ENCODE results near the gene SKAP2.
A peak's percentile ranks its signal among the peaks of the same experiment; 100 is the strongest.

Gene SKAP2

DNA sequence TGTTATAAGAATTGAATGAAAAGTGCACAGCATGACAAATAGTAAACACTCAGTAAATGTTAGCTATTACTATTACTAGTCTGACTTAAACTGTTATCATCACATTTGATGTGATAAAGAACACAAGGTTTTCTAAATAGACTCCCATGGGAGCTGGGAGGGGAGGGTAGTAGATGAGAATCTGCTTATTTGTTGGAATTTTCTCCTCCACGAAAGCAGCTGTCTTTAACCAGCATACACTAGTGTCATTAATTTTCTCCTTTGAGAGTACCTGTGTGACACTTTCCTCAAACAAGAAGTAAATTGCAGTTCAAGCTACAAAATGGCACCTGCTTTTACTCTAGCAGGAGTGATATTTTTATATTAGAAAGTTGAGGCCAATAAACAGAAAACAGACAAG lies 200.1 kb downstream of the SKAP2 start:
- Histone ChIP-seq H2AFZ (ENCODE audit: insufficient read depth, low read length, poor library complexity) (no peak overlapping the region), H3K4me3 (ENCODE audit: low read depth, low read length) (no peak overlapping the region), H2AK5ac (ENCODE audit: low read length) (no peak overlapping the region), H3K36me3 (ENCODE audit: control insufficient read depth in 1 of 2, insufficient read depth in 2 of 2, low read length in 2 of 2) (no peaks in the 10 kb centered on the region), H4K8ac (ENCODE audit: low read depth, low read length) (no peak overlapping the region), H3K27me3 (ENCODE audit: insufficient read depth, low read length) (no peaks in the 10 kb centered on the region), H3K4me1 (ENCODE audit: control insufficient read depth in 1 of 2, insufficient read depth in 2 of 2, low read length in 2 of 2) (no peaks in the 10 kb centered on the region), H3K4ac (ENCODE audit: low read depth, low read length) (no peak overlapping the region), H2BK120ac (ENCODE audit: insufficient read depth, low read length, poor library complexity) (no peak overlapping the region), H3K23ac (ENCODE audit: low read length) (no peak overlapping the region), H3K4me2 (ENCODE audit: low read length) (no peak overlapping the region), H2BK5ac (ENCODE audit: low read depth, low read length, poor library complexity) (no peak overlapping the region), H3K18ac (ENCODE audit: low read length) (no peak overlapping the region), H3K14ac (ENCODE audit: low read length) (no peak overlapping the region), H3K9me3 (ENCODE audit: insufficient read depth, low read depth, low read length) (no peaks in the 10 kb centered on the region), H2BK12ac (ENCODE audit: low read length) (no peak overlapping the region), H3K79me2 (ENCODE audit: control insufficient read depth, insufficient read depth, low read length, poor library complexity) (no peaks in the 10 kb centered on the region), H3K27ac (ENCODE audit: low read depth, low read length) (no peak overlapping the region), H3K79me1 (ENCODE audit: low read length) (no peaks in the 10 kb centered on the region), H3K9ac (ENCODE audit: low read length) (no peak overlapping the region), H4K91ac (ENCODE audit: low read depth, low read length) (no peak overlapping the region), H4K12ac (ENCODE audit: low read depth, low read length) (no peak overlapping the region)
- WGBS (ENCODE audit: extremely low coverage, insufficient coverage, insufficient read length) = no CpG with 5 or more reads among the region's 1 CpG
- peak in 1 of 2 donors; percentile 18 for DNase-seq

DNA sequence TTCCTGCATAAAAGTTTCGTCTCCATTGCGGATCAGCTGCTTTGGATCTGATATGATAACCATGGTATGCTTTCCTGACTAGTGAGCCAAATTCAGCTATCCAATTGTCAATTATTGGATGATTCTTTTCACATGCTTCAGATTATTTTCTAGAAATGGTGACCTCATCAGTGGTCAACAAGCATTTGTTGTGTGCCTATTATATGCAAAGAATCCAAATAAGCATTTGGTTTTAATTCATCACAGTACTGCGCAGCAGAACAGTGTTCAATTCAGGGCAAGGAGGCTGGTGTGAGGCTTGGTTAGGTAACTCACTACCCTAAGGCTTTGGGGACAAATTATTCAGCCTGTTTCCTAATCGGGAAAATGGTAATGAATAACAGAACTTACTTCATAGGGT lies 200.5 kb downstream of the SKAP2 start:
- H3K27me3 ChIP-seq (ENCODE audit: insufficient read depth, low read length) = no peaks in the 10 kb centered on the region
- H3K27ac ChIP-seq (ENCODE audit: low read depth, low read length) = no peak overlapping the region
- H4K12ac ChIP-seq (ENCODE audit: low read depth, low read length) = no peak overlapping the region
- peak in 1 of 2 donors; percentile 49 for DNase-seq
- no peaks in the 10 kb centered on the region for H3K9me3 ChIP-seq (ENCODE audit: insufficient read depth, low read depth, low read length)
- no peak overlapping the region for H3K4me2 ChIP-seq (ENCODE audit: low read length)
- no peak overlapping the region for H2AK5ac ChIP-seq (ENCODE audit: low read length)
- H4K91ac ChIP-seq (ENCODE audit: low read depth, low read length) = no peak overlapping the region
- H3K79me2 ChIP-seq (ENCODE audit: control insufficient read depth, insufficient read depth, low read length, poor library complexity) = no peaks in the 10 kb centered on the region
- no peak overlapping the region for H4K8ac ChIP-seq (ENCODE audit: low read depth, low read length)
- no peak overlapping the region for H2BK120ac ChIP-seq (ENCODE audit: insufficient read depth, low read length, poor library complexity)
- H3K14ac ChIP-seq (ENCODE audit: low read length) = no peak overlapping the region
- no peak overlapping the region for H3K9ac ChIP-seq (ENCODE audit: low read length)
- H3K23ac ChIP-seq (ENCODE audit: low read length) = no peak overlapping the region
- no peak overlapping the region for H2BK12ac ChIP-seq (ENCODE audit: low read length)
- H3K4me1 ChIP-seq (ENCODE audit: control insufficient read depth in 1 of 2, insufficient read depth in 2 of 2, low read length in 2 of 2) = no peaks in the 10 kb centered on the region
- no peak overlapping the region for H3K4ac ChIP-seq (ENCODE audit: low read depth, low read length)
- H3K4me3 ChIP-seq (ENCODE audit: low read depth, low read length) = no peak overlapping the region
- no peak overlapping the region for H2AFZ ChIP-seq (ENCODE audit: insufficient read depth, low read length, poor library complexity)
- WGBS (ENCODE audit: extremely low coverage, insufficient coverage, insufficient read length) = no CpG with 5 or more reads among the region's 4 CpGs
- no peak overlapping the region for H3K18ac ChIP-seq (ENCODE audit: low read length)
- H3K36me3 ChIP-seq (ENCODE audit: control insufficient read depth in 1 of 2, insufficient read depth in 2 of 2, low read length in 2 of 2) = no peaks in the 10 kb centered on the region
- no peak overlapping the region for H2BK5ac ChIP-seq (ENCODE audit: low read depth, low read length, poor library complexity)
- no peaks in the 10 kb centered on the region for H3K79me1 ChIP-seq (ENCODE audit: low read length)

DNA sequence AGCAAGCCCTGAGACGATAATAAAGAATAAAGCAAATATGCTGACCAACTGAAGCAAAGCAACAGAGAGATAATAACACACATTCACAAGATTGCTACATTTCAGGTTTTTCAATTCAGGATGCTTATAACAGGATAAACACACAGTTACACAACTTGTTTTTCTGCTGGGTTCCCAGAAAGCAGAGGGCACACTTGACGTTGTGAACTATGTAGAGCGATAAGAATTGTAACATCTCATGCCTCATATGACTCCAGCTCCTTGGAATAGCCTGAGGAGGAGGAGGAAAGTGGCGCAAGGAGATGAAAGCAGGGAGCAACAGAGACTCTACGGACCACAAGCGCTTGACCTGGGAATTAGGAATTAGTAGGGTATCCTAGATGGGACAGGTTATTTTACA lies 201.7 kb downstream of the SKAP2 start:
- Histone ChIP-seq H2BK12ac (ENCODE audit: low read length) (no peak overlapping the region), H3K27ac (ENCODE audit: low read depth, low read length) (no peak overlapping the region), H3K79me1 (ENCODE audit: low read length) (no peaks in the 10 kb centered on the region), H3K23ac (ENCODE audit: low read length) (no peak overlapping the region), H3K4ac (ENCODE audit: low read depth, low read length) (no peak overlapping the region), H3K4me2 (ENCODE audit: low read length) (no peak overlapping the region), H2BK5ac (ENCODE audit: low read depth, low read length, poor library complexity) (no peak overlapping the region), H3K79me2 (ENCODE audit: control insufficient read depth, insufficient read depth, low read length, poor library complexity) (no peaks in the 10 kb centered on the region), H3K18ac (ENCODE audit: low read length) (no peak overlapping the region), H2AFZ (ENCODE audit: insufficient read depth, low read length, poor library complexity) (no peak overlapping the region), H3K4me3 (ENCODE audit: low read depth, low read length) (no peak overlapping the region), H3K14ac (ENCODE audit: low read length) (no peak overlapping the region), H2AK5ac (ENCODE audit: low read length) (no peak overlapping the region), H3K9me3 (ENCODE audit: insufficient read depth, low read depth, low read length) (no peaks in the 10 kb centered on the region), H3K27me3 (ENCODE audit: insufficient read depth, low read length) (no peaks in the 10 kb centered on the region), H2BK120ac (ENCODE audit: insufficient read depth, low read length, poor library complexity) (no peak overlapping the region), H4K91ac (ENCODE audit: low read depth, low read length) (no peak overlapping the region), H4K12ac (ENCODE audit: low read depth, low read length) (no peak overlapping the region), H3K4me1 (ENCODE audit: control insufficient read depth in 1 of 2, insufficient read depth in 2 of 2, low read length in 2 of 2) (no peaks in the 10 kb centered on the region), H3K36me3 (ENCODE audit: control insufficient read depth in 1 of 2, insufficient read depth in 2 of 2, low read length in 2 of 2) (no peaks in the 10 kb centered on the region), H4K8ac (ENCODE audit: low read depth, low read length) (no peak overlapping the region), H3K9ac (ENCODE audit: low read length) (no peak overlapping the region)
- WGBS (ENCODE audit: extremely low coverage, insufficient coverage, insufficient read length) = no CpG with 5 or more reads among the region's 6 CpGs
- DNase-seq = peak; percentile 90 to 98

DNA sequence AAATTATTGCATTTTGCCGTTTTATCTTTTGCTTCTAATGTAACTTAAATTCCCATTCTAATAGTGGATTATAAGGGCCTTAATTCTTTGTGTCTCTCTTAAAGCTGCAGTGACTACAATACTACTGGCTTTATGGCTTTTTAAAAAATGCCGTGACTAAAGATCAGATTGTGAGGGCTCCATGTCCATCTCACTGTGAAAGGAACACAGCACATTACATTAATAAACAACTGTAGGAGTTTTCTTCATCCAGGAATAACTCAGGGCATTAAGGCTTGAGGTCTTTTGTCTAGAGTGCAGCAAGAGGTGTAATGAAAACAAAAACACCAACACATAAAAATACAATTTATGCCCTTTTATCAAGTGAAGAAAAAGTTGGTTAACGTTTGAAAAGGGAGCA lies 205.3 kb downstream of the SKAP2 start:
- Histone ChIP-seq H3K4ac (ENCODE audit: low read depth, low read length) (no peak overlapping the region), H3K14ac (ENCODE audit: low read length) (no peak overlapping the region), H3K18ac (ENCODE audit: low read length) (no peak overlapping the region), H3K27me3 (ENCODE audit: insufficient read depth, low read length) (no peaks in the 10 kb centered on the region), H2AFZ (ENCODE audit: insufficient read depth, low read length, poor library complexity) (no peak overlapping the region), H2AK5ac (ENCODE audit: low read length) (no peak overlapping the region), H3K4me3 (ENCODE audit: low read depth, low read length) (no peak overlapping the region), H3K79me1 (ENCODE audit: low read length) (no peaks in the 10 kb centered on the region), H3K9me3 (ENCODE audit: insufficient read depth, low read depth, low read length) (no peaks in the 10 kb centered on the region), H4K8ac (ENCODE audit: low read depth, low read length) (no peak overlapping the region), H4K12ac (ENCODE audit: low read depth, low read length) (no peak overlapping the region), H2BK12ac (ENCODE audit: low read length) (no peak overlapping the region), H3K79me2 (ENCODE audit: control insufficient read depth, insufficient read depth, low read length, poor library complexity) (no peaks in the 10 kb centered on the region), H3K36me3 (ENCODE audit: control insufficient read depth in 1 of 2, insufficient read depth in 2 of 2, low read length in 2 of 2) (no peaks in the 10 kb centered on the region), H3K27ac (ENCODE audit: low read depth, low read length) (no peak overlapping the region), H3K9ac (ENCODE audit: low read length) (no peak overlapping the region), H3K4me1 (ENCODE audit: control insufficient read depth in 1 of 2, insufficient read depth in 2 of 2, low read length in 2 of 2) (no peaks in the 10 kb centered on the region), H3K23ac (ENCODE audit: low read length) (no peak overlapping the region), H3K4me2 (ENCODE audit: low read length) (no peak overlapping the region), H2BK5ac (ENCODE audit: low read depth, low read length, poor library complexity) (no peak overlapping the region), H2BK120ac (ENCODE audit: insufficient read depth, low read length, poor library complexity) (no peak overlapping the region), H4K91ac (ENCODE audit: low read depth, low read length) (no peak overlapping the region)
- no CpG with 5 or more reads among the region's 3 CpGs for WGBS (ENCODE audit: extremely low coverage, insufficient coverage, insufficient read length)
- DNase-seq = no peak
